ENCODE data around the gene RNF123.
"Not testable (repeated sequence)": the region's sequence is repeated elsewhere in the genome, so short reads cannot be mapped to it uniquely, and the experiment has no call there.

RNF123 gene

DNA sequence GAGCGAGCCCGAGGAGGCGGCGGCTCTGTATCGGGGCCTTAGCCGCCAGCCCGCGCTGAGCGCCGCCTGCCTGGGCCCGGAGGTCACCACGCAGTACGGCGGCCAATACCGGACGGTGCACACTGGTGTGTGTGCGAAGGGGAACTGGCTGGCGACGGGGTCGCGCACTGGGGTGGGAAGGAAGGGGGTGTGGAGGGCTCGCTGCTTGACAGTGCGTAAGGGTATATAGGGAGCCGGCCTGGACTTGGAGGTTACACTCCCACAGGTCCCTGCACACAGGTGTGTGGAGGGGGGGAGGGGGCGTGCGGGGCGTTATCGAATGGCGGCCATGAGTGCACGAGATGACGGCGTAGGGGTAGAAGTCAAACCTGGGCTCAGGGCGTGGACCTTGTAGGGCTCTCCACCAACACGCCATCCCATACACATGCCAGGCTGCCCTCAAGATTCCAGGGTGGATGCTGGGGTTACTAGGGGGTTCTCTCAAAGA, 14.8 kb upstream of the RNF123 start:
- peak overlapping the region; percentile 73 for H3K4me3 ChIP-seq (ENCODE audit: low read depth, low read length)
- in situ Hi-C loops (cut with HindIII; ENCODE audit: low sequenced_read_pairs), result no loop called here
- DNase-seq (ENCODE audit: low read depth, low spot score), result no peak
- TF ChIP-seq, protein P1, sequence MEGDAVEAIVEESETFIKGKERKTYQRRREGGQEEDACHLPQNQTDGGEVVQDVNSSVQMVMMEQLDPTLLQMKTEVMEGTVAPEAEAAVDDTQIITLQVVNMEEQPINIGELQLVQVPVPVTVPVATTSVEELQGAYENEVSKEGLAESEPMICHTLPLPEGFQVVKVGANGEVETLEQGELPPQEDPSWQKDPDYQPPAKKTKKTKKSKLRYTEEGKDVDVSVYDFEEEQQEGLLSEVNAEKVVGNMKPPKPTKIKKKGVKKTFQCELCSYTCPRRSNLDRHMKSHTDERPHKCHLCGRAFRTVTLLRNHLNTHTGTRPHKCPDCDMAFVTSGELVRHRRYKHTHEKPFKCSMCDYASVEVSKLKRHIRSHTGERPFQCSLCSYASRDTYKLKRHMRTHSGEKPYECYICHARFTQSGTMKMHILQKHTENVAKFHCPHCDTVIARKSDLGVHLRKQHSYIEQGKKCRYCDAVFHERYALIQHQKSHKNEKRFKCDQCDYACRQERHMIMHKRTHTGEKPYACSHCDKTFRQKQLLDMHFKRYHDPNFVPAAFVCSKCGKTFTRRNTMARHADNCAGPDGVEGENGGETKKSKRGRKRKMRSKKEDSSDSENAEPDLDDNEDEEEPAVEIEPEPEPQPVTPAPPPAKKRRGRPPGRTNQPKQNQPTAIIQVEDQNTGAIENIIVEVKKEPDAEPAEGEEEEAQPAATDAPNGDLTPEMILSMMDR (IDR thresholded peaks at IDR 0.05; ENCODE audit: low read depth, low read length), result no peak

DNA sequence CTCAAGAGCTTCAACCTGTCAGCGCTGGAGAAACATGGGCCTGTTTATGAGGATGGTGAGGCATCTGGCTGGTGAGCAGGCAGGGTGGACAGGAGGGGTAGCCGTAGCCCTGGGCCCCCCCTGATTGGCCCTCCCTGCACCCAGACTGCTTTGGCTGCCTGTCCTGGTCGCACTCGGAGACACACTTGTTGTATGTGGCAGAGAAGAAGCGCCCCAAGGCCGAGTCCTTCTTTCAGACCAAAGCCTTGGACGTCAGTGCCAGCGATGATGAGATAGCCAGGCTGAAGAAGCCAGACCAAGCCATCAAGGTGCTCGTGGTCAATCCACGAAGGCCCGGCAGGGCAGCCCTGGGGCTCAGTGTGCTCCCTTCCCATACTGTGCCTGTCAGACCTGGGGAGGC, 13.4 kb upstream of the RNF123 start:
- DNase-seq (ENCODE audit: low read depth, low spot score), result no peak
- H3K4me3 ChIP-seq (ENCODE audit: low read depth, low read length), result no peak overlapping the region
- in situ Hi-C loops (cut with HindIII; ENCODE audit: low sequenced_read_pairs), result no loop called here
- TF ChIP-seq, protein P1 (IDR thresholded peaks at IDR 0.05; ENCODE audit: low read depth, low read length), result no peak

DNA sequence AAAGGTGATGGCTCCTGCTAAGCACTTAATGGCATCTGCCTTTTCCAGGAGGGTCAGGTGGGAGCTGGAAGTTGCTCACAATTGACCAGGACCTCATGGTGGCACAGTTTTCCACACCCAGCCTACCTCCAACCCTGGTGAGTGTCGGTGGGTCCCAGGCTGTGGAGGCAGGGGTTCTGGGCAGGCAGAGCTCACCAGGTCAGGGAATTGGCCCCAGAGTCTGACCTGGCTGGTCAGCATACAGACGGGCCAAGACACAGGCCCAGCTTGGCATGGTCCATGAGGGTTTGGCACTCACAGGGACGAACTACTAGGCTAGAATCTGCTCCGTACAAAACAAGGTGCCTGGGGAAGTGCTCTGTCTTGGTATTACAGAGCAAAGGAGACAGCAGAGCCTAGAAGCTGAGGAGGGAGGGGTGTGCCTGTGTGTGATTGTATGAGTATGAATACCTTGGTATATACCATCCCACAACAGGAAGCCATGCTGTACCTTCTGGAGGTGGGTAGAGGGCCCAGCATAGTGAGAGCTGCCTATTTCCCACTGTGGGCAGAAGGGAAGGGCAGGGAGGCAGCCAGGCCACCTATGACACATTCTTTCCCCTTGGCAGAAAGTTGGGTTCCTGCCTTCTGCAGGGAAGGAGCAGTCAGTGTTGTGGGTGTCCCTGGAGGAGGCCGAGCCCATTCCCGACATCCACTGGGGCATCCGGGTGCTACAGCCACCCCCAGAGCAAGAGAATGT, 8.7 kb upstream of the RNF123 start:
- TF ChIP-seq, protein P1 (IDR thresholded peaks at IDR 0.05; ENCODE audit: low read depth, low read length), result no peak
- in situ Hi-C loops (cut with HindIII; ENCODE audit: low sequenced_read_pairs), result no loop called here
- no peak overlapping the region for H3K4me3 ChIP-seq (ENCODE audit: low read depth, low read length)

DNA sequence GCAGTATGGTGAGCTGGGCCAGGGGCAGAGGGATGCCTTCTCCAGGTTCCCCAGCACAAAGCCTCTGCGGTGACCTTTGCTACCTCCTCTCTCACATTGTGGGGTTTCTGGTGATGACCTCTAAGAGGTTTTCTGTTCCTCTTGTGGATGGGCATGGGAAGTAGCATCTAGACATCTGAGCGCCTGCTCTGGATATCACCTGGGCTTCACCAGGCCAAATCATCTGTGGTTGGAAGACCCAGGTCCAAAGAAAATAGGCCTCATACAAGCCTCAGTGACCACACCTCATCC, 8.2 kb upstream of the RNF123 start:
- in situ Hi-C loops (cut with HindIII; ENCODE audit: low sequenced_read_pairs), result no loop called here
- TF ChIP-seq, protein P1 (IDR thresholded peaks at IDR 0.05; ENCODE audit: low read depth, low read length), result no peak
- H3K4me3 ChIP-seq (ENCODE audit: low read depth, low read length), result no peak overlapping the region
- DNase-seq (ENCODE audit: low read depth, low spot score), result no peak

More for the DNA sequence above, 8.7 kb upstream of the RNF123 start:
- no peak for DNase-seq (ENCODE audit: low read depth, low spot score)

DNA sequence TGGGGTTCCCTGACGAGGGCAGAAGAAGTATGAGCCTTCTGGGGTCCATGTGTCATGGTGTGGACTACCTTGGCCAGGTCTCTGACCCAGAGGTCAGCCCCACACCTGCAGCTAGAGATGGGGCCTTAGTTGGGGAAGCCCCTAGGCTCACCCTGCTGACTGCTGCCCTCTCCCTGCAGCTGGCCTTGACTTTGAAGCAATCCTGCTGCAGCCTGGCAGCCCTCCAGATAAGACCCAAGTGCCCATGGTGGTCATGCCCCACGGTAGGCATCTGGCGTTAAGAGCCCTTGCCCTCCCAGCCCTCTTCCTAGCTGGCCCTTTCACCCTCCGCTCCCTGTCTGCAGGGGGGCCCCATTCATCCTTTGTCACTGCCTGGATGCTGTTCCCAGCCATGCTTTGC, 7.8 kb upstream of the RNF123 start:
- TF ChIP-seq, protein P1 (IDR thresholded peaks at IDR 0.05; ENCODE audit: low read depth, low read length), result no peak
- no peak for DNase-seq (ENCODE audit: low read depth, low spot score)
- in situ Hi-C loops (cut with HindIII; ENCODE audit: low sequenced_read_pairs), result no loop called here
- no peak overlapping the region for H3K4me3 ChIP-seq (ENCODE audit: low read depth, low read length)

DNA sequence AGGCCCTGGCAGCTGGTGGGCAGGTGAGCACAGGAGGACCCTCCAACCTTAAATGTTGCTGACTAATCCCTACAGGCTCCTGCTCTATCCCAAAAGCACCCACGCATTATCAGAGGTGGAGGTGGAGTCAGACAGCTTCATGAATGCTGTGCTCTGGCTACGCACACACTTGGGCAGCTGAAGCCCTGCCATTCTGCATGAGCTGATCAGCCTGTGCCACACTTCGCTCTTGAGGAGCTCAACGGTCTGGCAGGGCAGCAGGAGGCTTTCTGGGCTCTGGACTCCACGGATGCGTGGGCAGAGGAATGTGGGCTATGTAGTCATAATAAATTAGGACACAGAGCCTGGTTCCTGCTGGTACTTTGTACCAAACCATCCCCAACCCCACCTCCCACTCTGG, 6.2 kb upstream of the RNF123 start:
- in situ Hi-C loops (cut with HindIII; ENCODE audit: low sequenced_read_pairs), result no loop called here
- TF ChIP-seq, protein P1 (IDR thresholded peaks at IDR 0.05; ENCODE audit: low read depth, low read length), result no peak
- no peak overlapping the region for H3K4me3 ChIP-seq (ENCODE audit: low read depth, low read length)
- no peak for DNase-seq (ENCODE audit: low read depth, low spot score)

DNA sequence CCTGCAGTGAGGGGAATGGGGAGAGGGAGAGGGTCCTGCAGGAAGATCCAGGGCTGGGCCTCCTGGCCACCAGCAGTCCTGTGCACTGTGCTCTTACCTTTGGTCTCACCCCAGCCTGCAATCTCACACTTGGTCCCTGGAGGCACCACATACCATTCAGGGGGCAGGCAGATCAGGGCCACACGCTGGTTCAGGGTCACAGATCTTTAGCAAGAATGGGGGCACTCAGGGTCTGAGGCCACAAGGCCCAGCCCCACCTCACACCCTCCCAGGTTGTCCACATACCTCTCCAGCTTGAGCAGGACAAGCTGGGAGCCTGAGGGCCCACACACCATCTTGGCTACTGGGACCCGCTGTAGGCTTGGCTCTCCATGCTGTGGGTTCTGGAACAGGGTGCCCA, 4.9 kb upstream of the RNF123 start:
- in situ Hi-C loops (cut with HindIII; ENCODE audit: low sequenced_read_pairs); H3K4me3 ChIP-seq (ENCODE audit: low read depth, low read length); DNase-seq (ENCODE audit: low read depth, low spot score): not testable (repeated sequence)

DNA sequence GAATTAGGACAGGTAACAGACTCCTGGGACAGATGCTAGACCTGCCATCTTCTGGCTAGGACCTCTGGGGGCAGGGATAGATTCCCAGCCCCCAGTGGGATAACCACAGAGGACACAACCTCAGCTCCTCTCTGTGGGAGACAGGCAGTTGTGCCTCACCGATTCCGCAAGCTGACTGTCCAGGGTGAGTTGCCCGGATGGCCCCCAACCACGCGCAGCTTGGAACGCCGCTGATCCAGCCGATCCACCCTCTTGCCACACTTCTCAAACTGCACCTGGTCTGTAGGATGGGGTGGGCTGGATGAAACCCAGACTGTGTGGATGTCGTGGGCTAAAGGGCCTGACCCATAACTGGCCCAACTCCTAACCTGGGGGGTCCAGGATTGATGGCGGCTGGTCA, 4.3 kb upstream of the RNF123 start:
- in situ Hi-C loops (cut with HindIII; ENCODE audit: low sequenced_read_pairs); DNase-seq (ENCODE audit: low read depth, low spot score); H3K4me3 ChIP-seq (ENCODE audit: low read depth, low read length): not testable (repeated sequence)

DNA sequence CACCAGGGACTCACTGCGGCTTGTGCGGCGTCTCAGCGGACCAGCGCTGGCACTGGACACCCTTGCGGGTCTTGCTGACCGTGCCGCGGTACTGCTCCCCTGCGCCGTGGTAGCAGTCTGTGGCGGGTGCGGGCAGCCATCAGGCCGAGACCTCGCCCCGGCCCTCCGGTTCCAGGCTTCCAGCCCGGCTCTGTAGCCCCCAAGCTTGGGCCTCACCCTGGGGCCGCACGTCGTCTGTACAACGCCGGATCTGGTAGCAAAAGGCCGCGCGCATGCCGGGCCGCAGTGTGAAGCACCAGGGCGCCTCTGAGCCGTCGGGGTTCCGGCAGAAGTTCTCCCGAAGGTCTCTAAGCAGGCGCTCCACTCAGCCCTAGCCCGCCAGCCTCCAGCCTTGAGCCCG, 3.5 kb upstream of the RNF123 start:
- H3K4me3 ChIP-seq (ENCODE audit: low read depth, low read length); in situ Hi-C loops (cut with HindIII; ENCODE audit: low sequenced_read_pairs); DNase-seq (ENCODE audit: low read depth, low spot score): not testable (repeated sequence)

DNA sequence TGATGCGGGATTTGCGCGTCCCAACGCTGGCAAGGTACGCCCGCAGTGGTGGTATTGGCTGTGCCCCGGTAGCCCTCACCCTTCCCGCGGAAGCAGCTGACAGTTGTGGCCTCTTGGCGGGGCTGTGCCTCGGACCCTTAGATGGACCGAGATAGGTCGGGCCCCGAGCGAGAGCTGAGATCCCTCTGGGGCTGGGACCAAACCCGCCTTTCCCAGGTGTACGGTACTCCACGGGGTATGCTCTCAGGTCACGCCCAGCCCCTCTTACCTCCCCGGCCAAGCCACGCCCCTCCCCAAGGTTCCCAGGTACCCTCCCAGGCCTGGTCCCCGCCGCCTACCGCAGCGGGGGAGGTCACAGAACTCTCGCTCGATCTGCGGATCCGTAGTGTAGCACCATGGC, 3.0 kb upstream of the RNF123 start:
- H3K4me3 ChIP-seq (ENCODE audit: low read depth, low read length), result peak overlapping the region; percentile 17
- DNase-seq (ENCODE audit: low read depth, low spot score); in situ Hi-C loops (cut with HindIII; ENCODE audit: low sequenced_read_pairs): not testable (repeated sequence)
